K562 (cell line): ENCODE results near the gene NAA10. TPM values are rescaled to one million over a fixed set of nuclear protein-coding genes. Genes with fewer than 3 reads are reported as not detected.

ENCODE experiments used
- DIDO1 ChIP-seq: fragments of 450-650 bp; IDR thresholded peaks from 2 replicates; pipeline ENCODE4 v1.6.1; 2016; ENCODE audit warnings: low read depth, missing biosample characterization, missing genetic modification characterization
- HDAC6 ChIP-seq: IDR thresholded peaks from 2 replicates; pipeline ENCODE4 v1.6.1; 2012; ENCODE audit warnings: low read depth, mild to moderate bottlenecking, control low read depth, inconsistent platforms, low read length, moderate library complexity
- NUFIP1 ChIP-seq: fragments of 450-650 bp; IDR thresholded peaks from 2 replicates; pipeline ENCODE4 v1.6.1; 2018; ENCODE audit not compliant: partially characterized antibody
- POLR2AphosphoS2 ChIP-seq: IDR thresholded peaks from 2 replicates; pipeline ENCODE4 v1.6.1; 2012; ENCODE audit warnings: low read length, improper control_type of control experiment
- RBM17 ChIP-seq: fragments of 200-400 bp; formaldehyde crosslinking; IDR thresholded peaks from 2 replicates; pipeline ENCODE4 v1.6.1; 2017; ENCODE audit warnings: low read depth, mild to moderate bottlenecking, low read length, borderline replicate concordance
- RBM22 ChIP-seq: fragments of 200-400 bp; formaldehyde crosslinking; IDR thresholded peaks from 2 replicates; pipeline ENCODE4 v1.6.1; 2018; ENCODE audit warnings: low read length, low read depth; ENCODE audit not compliant: poor library complexity, severe bottlenecking
- SMARCE1 ChIP-seq: fragments of 450-650 bp; IDR thresholded peaks from 2 replicates; pipeline ENCODE4 v1.7.1; 2016; ENCODE audit warnings: mild to moderate bottlenecking
- ZNF12 ChIP-seq: sonication (generic); formaldehyde crosslinking; IDR thresholded peaks from 2 replicates; pipeline ENCODE4 v1.4.0; 2020; ENCODE audit warnings: mild to moderate bottlenecking, missing genetic modification reagents
- ZNF121 ChIP-seq: sonication (generic); formaldehyde crosslinking; conservative IDR thresholded peaks from 2 replicates; pipeline ENCODE4 v1.8.0; 2022; ENCODE audit warnings: missing genetic modification reagents
- ZNF224 ChIP-seq: sonication (generic); formaldehyde crosslinking; IDR thresholded peaks from 2 replicates; pipeline ENCODE4 v1.8.0; 2022; ENCODE audit warnings: mild to moderate bottlenecking, missing genetic modification reagents
- ZNF696 ChIP-seq: fragments of 250-450 bp; sonication (Bioruptor Pico); conservative IDR thresholded peaks from 2 replicates; pipeline ENCODE4 v1.4.0; 2020; ENCODE audit warnings: mild to moderate bottlenecking, moderate library complexity
- ZNF79 ChIP-seq: fragments of 250-450 bp; sonication (Bioruptor Pico); IDR thresholded peaks from 2 replicates; pipeline ENCODE4 v1.4.0; 2020; ENCODE audit warnings: low read depth, mild to moderate bottlenecking, moderate library complexity
- ZZZ3 ChIP-seq: fragments of 450-650 bp; IDR thresholded peaks from 2 replicates; pipeline ENCODE4 v1.6.1; 2016; ENCODE audit warnings: antibody characterized with exemption, mild to moderate bottlenecking, moderate library complexity
- polyA plus RNA-seq, 8 experiments: library from polyadenylated mRNA; depleted of rRNA in 4 of 8; stranded (reverse) in 5 of 8; unstranded in 3 of 8; fragments of >200 nt; fragmentation: Nextera tagmentation in 2 of 8; fragmentation: Illumina TruSeq in 1 of 8; extraction: Ambion mirVana in 2 of 8; extraction: Trizol in 1 of 8; gene quantifications; 2 replicates each; pipeline versions ENCODE4 v1.2.1 to v1.2.3, GENCODE V29; 2011 to 2014; ENCODE audit warnings: inconsistent platforms in 1 of 8, missing spikeins in 1 of 8
- total RNA-seq, 7 experiments: library from RNA; depleted of rRNA in 6 of 7; stranded (reverse); fragments of >200 nt in 6 of 7; fragmentation: Illumina TruSeq in 2 of 7; extraction: Trizol in 2 of 7; gene quantifications; 2 replicates each; pipeline versions ENCODE4 v1.2.1 to v1.2.3, GENCODE V29; 2011 to 2021; ENCODE audit warnings: low replicate concordance in 1 of 7
- TF ChIP-seq, protein P1 (sequence below): fragments of 250-450 bp; sonication (Bioruptor Pico); IDR thresholded peaks from 2 replicates; pipeline ENCODE4 v1.5.0; 2022; ENCODE audit warnings: mild to moderate bottlenecking
- TF ChIP-seq, protein P2 (sequence below): fragments of 200-600 bp; sonication (generic); IDR thresholded peaks from one replicate; pipeline ENCODE4 v1.6.1; 2012; ENCODE audit warnings: mild to moderate bottlenecking, low read depth, low read length, inconsistent platforms

NAA10 gene
- total and polyA plus RNA-seq, 9 of the 15 experiments (the other 6 are each of a cell fraction or from before 2014, with no cell fraction given): 11.1 to 250 (median 134) TPM

DNA sequence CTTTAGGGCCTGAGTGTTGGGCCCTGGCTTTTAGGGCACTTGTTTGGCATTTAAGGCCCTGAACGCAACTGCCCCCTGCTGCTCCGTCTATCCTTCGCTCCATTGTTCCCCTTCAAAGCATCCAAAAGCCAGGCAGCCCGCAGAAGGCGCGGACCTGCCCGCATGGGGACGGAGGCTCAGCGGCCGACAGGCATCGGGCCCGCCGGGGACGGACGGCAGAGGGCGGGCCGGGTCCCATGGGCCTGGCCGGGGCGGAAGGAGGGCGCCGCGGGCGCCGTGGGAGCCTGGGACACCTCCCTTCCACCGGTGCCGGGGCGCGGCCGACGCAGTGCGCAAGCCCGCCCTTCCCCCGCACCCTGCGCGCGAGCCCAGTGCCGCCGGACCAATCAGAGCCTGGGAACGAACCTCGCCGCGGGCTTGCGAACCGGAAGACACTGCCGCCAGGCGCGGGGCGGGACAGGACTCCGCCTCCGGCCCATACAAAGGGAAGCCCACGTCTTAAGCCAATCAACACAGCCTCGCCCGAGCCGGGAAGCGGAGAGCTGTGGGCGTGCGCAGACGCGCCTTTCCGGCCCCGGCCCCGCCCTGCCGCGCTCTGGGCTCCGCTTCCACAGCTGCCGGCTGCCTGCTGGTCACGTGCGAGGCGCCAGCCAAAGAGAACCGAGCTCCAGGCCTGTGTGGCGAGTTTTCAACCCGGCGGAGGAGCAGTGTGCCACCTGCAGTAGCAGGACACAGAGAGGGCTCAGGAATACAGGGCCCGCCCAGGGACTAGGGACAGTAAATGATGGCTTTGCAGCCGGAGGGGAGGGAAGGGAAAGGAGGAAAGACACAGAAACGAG, 6.7 kb downstream of the NAA10 start (continued):
- no peak for TF ChIP-seq RBM17
- TF ChIP-seq ZNF79 (CRISPR knock-in tag): no peak
- no peak for TF ChIP-seq ZNF224
- TF ChIP-seq HDAC6: no peak
- TF ChIP-seq SMARCE1: no peak
- TF ChIP-seq NUFIP1: no peak
- TF ChIP-seq, protein P1, sequence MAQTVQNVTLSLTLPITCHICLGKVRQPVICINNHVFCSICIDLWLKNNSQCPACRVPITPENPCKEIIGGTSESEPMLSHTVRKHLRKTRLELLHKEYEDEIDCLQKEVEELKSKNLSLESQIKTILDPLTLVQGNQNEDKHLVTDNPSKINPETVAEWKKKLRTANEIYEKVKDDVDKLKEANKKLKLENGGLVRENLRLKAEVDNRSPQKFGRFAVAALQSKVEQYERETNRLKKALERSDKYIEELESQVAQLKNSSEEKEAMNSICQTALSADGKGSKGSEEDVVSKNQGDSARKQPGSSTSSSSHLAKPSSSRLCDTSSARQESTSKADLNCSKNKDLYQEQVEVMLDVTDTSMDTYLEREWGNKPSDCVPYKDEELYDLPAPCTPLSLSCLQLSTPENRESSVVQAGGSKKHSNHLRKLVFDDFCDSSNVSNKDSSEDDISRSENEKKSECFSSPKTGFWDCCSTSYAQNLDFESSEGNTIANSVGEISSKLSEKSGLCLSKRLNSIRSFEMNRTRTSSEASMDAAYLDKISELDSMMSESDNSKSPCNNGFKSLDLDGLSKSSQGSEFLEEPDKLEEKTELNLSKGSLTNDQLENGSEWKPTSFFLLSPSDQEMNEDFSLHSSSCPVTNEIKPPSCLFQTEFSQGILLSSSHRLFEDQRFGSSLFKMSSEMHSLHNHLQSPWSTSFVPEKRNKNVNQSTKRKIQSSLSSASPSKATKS (CRISPR knock-in tag): no peak
- TF ChIP-seq POLR2AphosphoS2: peak; percentile 87; the same call in 1 of the 2 replicates
- TF ChIP-seq ZZZ3: no peak
- TF ChIP-seq ZNF696 (CRISPR knock-in tag): no peak
- TF ChIP-seq RBM22: no peak
- TF ChIP-seq ZNF121 (CRISPR knock-in tag): no peak
- TF ChIP-seq, protein P2, sequence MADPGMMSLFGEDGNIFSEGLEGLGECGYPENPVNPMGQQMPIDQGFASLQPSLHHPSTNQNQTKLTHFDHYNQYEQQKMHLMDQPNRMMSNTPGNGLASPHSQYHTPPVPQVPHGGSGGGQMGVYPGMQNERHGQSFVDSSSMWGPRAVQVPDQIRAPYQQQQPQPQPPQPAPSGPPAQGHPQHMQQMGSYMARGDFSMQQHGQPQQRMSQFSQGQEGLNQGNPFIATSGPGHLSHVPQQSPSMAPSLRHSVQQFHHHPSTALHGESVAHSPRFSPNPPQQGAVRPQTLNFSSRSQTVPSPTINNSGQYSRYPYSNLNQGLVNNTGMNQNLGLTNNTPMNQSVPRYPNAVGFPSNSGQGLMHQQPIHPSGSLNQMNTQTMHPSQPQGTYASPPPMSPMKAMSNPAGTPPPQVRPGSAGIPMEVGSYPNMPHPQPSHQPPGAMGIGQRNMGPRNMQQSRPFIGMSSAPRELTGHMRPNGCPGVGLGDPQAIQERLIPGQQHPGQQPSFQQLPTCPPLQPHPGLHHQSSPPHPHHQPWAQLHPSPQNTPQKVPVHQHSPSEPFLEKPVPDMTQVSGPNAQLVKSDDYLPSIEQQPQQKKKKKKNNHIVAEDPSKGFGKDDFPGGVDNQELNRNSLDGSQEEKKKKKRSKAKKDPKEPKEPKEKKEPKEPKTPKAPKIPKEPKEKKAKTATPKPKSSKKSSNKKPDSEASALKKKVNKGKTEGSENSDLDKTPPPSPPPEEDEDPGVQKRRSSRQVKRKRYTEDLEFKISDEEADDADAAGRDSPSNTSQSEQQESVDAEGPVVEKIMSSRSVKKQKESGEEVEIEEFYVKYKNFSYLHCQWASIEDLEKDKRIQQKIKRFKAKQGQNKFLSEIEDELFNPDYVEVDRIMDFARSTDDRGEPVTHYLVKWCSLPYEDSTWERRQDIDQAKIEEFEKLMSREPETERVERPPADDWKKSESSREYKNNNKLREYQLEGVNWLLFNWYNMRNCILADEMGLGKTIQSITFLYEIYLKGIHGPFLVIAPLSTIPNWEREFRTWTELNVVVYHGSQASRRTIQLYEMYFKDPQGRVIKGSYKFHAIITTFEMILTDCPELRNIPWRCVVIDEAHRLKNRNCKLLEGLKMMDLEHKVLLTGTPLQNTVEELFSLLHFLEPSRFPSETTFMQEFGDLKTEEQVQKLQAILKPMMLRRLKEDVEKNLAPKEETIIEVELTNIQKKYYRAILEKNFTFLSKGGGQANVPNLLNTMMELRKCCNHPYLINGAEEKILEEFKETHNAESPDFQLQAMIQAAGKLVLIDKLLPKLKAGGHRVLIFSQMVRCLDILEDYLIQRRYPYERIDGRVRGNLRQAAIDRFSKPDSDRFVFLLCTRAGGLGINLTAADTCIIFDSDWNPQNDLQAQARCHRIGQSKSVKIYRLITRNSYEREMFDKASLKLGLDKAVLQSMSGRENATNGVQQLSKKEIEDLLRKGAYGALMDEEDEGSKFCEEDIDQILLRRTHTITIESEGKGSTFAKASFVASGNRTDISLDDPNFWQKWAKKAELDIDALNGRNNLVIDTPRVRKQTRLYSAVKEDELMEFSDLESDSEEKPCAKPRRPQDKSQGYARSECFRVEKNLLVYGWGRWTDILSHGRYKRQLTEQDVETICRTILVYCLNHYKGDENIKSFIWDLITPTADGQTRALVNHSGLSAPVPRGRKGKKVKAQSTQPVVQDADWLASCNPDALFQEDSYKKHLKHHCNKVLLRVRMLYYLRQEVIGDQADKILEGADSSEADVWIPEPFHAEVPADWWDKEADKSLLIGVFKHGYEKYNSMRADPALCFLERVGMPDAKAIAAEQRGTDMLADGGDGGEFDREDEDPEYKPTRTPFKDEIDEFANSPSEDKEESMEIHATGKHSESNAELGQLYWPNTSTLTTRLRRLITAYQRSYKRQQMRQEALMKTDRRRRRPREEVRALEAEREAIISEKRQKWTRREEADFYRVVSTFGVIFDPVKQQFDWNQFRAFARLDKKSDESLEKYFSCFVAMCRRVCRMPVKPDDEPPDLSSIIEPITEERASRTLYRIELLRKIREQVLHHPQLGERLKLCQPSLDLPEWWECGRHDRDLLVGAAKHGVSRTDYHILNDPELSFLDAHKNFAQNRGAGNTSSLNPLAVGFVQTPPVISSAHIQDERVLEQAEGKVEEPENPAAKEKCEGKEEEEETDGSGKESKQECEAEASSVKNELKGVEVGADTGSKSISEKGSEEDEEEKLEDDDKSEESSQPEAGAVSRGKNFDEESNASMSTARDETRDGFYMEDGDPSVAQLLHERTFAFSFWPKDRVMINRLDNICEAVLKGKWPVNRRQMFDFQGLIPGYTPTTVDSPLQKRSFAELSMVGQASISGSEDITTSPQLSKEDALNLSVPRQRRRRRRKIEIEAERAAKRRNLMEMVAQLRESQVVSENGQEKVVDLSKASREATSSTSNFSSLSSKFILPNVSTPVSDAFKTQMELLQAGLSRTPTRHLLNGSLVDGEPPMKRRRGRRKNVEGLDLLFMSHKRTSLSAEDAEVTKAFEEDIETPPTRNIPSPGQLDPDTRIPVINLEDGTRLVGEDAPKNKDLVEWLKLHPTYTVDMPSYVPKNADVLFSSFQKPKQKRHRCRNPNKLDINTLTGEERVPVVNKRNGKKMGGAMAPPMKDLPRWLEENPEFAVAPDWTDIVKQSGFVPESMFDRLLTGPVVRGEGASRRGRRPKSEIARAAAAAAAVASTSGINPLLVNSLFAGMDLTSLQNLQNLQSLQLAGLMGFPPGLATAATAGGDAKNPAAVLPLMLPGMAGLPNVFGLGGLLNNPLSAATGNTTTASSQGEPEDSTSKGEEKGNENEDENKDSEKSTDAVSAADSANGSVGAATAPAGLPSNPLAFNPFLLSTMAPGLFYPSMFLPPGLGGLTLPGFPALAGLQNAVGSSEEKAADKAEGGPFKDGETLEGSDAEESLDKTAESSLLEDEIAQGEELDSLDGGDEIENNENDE: peak; percentile 10
- TF ChIP-seq DIDO1 (tag): no peak
- no peak for TF ChIP-seq ZNF12 (CRISPR knock-in tag)
